HG02759 (cell line): ENCODE measurements around the gene SETD4.

Source experiments
- ATAC-seq: cut with Tn5 transposase; IDR thresholded peaks from one replicate; pipeline ENCODE4 v1.9.1; 2021; ENCODE audit warnings: mild to moderate bottlenecking, moderate library complexity; ENCODE audit not compliant: unreplicated experiment

Gene SETD4

GRCh38 chr21:36015045-36015444 lies 45.3 kb downstream of the SETD4 start:
- no peak for ATAC-seq

- ATAC-seq, result no peak
Measured at GRCh38 chr21:36010801-36011200, 49.5 kb downstream of the SETD4 start.

- no peak for ATAC-seq
Measured at GRCh38 chr21:36008505-36008904, 51.8 kb downstream of the SETD4 start.

- no peak for ATAC-seq
Measured at GRCh38 chr21:36005879-36006400, 54.4 kb downstream of the SETD4 start.

- ATAC-seq, result no peak
Measured at GRCh38 chr21:36005018-36005417, 55.3 kb downstream of the SETD4 start.

GRCh38 chr21:36004441-36004840 lies 55.9 kb downstream of the SETD4 start:
- no peak for ATAC-seq

GRCh38 chr21:36003776-36004175 lies 56.5 kb downstream of the SETD4 start:
- ATAC-seq, result no peak

- no peak for ATAC-seq
Measured at GRCh38 chr21:35996217-35996616, 64.1 kb downstream of the SETD4 start.

GRCh38 chr21:35995522-35996088 lies 64.7 kb downstream of the SETD4 start:
- no peak for ATAC-seq

GRCh38 chr21:35994613-35995012 lies 65.7 kb downstream of the SETD4 start:
- no peak for ATAC-seq

- ATAC-seq, result no peak
Measured at GRCh38 chr21:35993875-35994490, 66.3 kb downstream of the SETD4 start.

GRCh38 chr21:35991131-35991530 lies 69.2 kb downstream of the SETD4 start:
- ATAC-seq, result no peak

GRCh38 chr21:35990609-35991008 lies 69.7 kb downstream of the SETD4 start:
- no peak for ATAC-seq

GRCh38 chr21:35989138-35989735 lies 71.1 kb downstream of the SETD4 start:
- ATAC-seq, result no peak

- ATAC-seq, result no peak
Measured at GRCh38 chr21:35988416-35989137, 71.7 kb downstream of the SETD4 start.

GRCh38 chr21:35987475-35987874 lies 72.9 kb downstream of the SETD4 start:
- ATAC-seq, result no peak

- ATAC-seq, result no peak
Measured at GRCh38 chr21:35984654-35985361, 75.5 kb downstream of the SETD4 start.
